ENCODE data around the gene KRT80.

The KRT80 gene

GRCh38 chr12:52139579-52140062 is 52.2 kb downstream of the KRT80 start:
- TF ChIP-seq CTCF (IDR thresholded peaks at IDR 0.05; ENCODE audit: low read depth, low read length), result peak; percentile 82
- H3K4me3 ChIP-seq (replicated peaks in 1 of 2; ENCODE audit: low read depth in 2 of 2, low read length in 2 of 2), result no peak overlapping the region
- DNase-seq (ENCODE audit: low read depth in 2 of 2), result no peak

GRCh38 chr12:52139147-52139546 is 52.7 kb downstream of the KRT80 start:
- no peak overlapping the region for H3K4me3 ChIP-seq (replicated peaks in 1 of 2; ENCODE audit: low read depth in 2 of 2, low read length in 2 of 2)
- TF ChIP-seq CTCF (IDR thresholded peaks at IDR 0.05; ENCODE audit: low read depth, low read length), result no peak
- DNase-seq (ENCODE audit: low read depth in 2 of 2), result no peak

- no peak for TF ChIP-seq CTCF (IDR thresholded peaks at IDR 0.05; ENCODE audit: low read depth, low read length)
- no peak overlapping the region for H3K4me3 ChIP-seq (replicated peaks in 1 of 2; ENCODE audit: low read depth in 2 of 2, low read length in 2 of 2)
- DNase-seq (ENCODE audit: low read depth in 2 of 2), result no peak
Measured at GRCh38 chr12:52137746-52138145, 54.1 kb downstream of the KRT80 start.

- DNase-seq (ENCODE audit: low read depth in 2 of 2), result peak in 1 of 2 donors; percentile 55
- H3K4me3 ChIP-seq (replicated peaks in 1 of 2; ENCODE audit: low read depth in 2 of 2, low read length in 2 of 2), result no peak overlapping the region
- no peak for TF ChIP-seq CTCF (IDR thresholded peaks at IDR 0.05; ENCODE audit: low read depth, low read length)
Measured at GRCh38 chr12:52132754-52133161, 59.1 kb downstream of the KRT80 start.

GRCh38 chr12:52130711-52131110 is 61.1 kb downstream of the KRT80 start:
- no peak for TF ChIP-seq CTCF (IDR thresholded peaks at IDR 0.05; ENCODE audit: low read depth, low read length)
- no peak overlapping the region for H3K4me3 ChIP-seq (replicated peaks in 1 of 2; ENCODE audit: low read depth in 2 of 2, low read length in 2 of 2)
- DNase-seq (ENCODE audit: low read depth in 2 of 2), result no peak

GRCh38 chr12:52127683-52128450 is 63.9 kb downstream of the KRT80 start:
- TF ChIP-seq CTCF (IDR thresholded peaks at IDR 0.05; ENCODE audit: low read depth, low read length), result no peak
- DNase-seq (ENCODE audit: low read depth in 2 of 2), result no peak
- H3K4me3 ChIP-seq (replicated peaks in 1 of 2; ENCODE audit: low read depth in 2 of 2, low read length in 2 of 2), result no peak overlapping the region
